CD4-positive, alpha-beta T cell treated with Interleukin-6 for 4 hours (primary cell): Measurements from ENCODE around the gene C11orf97.
"Not testable (repeated sequence)": the region's sequence is repeated elsewhere in the genome, so short reads cannot be mapped to it uniquely, and the experiment has no call there.

Experiments
- DNase-seq: peaks from one replicate; pipeline ENCODE4 v3.0.0-alpha.2; 2020; ENCODE audit warnings: mixed read lengths

The C11orf97 gene

GRCh38 chr11:94558468-94558867 lies 46.2 kb downstream of the C11orf97 start:
- DNase-seq = no peak

- no peak for DNase-seq
Measured at GRCh38 chr11:94558932-94559331, 46.7 kb downstream of the C11orf97 start.

GRCh38 chr11:94559361-94559760 lies 47.1 kb downstream of the C11orf97 start:
- no peak for DNase-seq

GRCh38 chr11:94560834-94561233 lies 48.6 kb downstream of the C11orf97 start:
- DNase-seq = no peak

- DNase-seq = no peak
Measured at GRCh38 chr11:94563176-94563847, 51.1 kb downstream of the C11orf97 start.

- DNase-seq = no peak
Measured at GRCh38 chr11:94563848-94564467, 51.7 kb downstream of the C11orf97 start.

- DNase-seq = no peak
Measured at GRCh38 chr11:94567181-94567670, 55.0 kb downstream of the C11orf97 start, which contains the start of gene PIWIL4. TSS of gene PIWIL4 (plus strand) at chr11:94567368. CDS start at chr11:94567519, 151 bp downstream.

GRCh38 chr11:94568200-94568599 lies 55.9 kb downstream of the C11orf97 start:
- no peak for DNase-seq

- DNase-seq = no peak
Measured at GRCh38 chr11:94568717-94569116, 56.5 kb downstream of the C11orf97 start.

- DNase-seq = not testable (repeated sequence)
Measured at GRCh38 chr11:94572975-94573374, 60.7 kb downstream of the C11orf97 start.

- DNase-seq = no peak
Measured at GRCh38 chr11:94574193-94574961, 62.1 kb downstream of the C11orf97 start.

GRCh38 chr11:94576306-94576705 lies 64.0 kb downstream of the C11orf97 start:
- no peak for DNase-seq

- DNase-seq = no peak
Measured at GRCh38 chr11:94577841-94578240, 65.6 kb downstream of the C11orf97 start.
